Activated CD8-positive, alpha-beta T cell treated with anti-CD3 and anti-CD28 coated beads for 36 hours (primary cell): Measurements from ENCODE around the gene GALNT16. TPM values are rescaled to one million over a fixed set of nuclear protein-coding genes. Genes with fewer than 3 reads are reported as not detected.

Experiments
- ATAC-seq: fragments of 200-7000 bp; cut with Tn5 transposase; one replicate; pipeline ENCODE4 v1.10.0; 2021; ENCODE audit warnings: mild to moderate bottlenecking, moderate library complexity
- CTCF ChIA-PET: fragments of 350-600 bp; sonication (Branson Sonifier 250); formaldehyde crosslinking; loops from one replicate; lab custom pipeline; 2021; ENCODE audit warnings: antibody characterized with exemption; lab: Charles Lee
- POLR2A ChIA-PET: fragments of 350-600 bp; sonication (Branson Sonifier 250); formaldehyde crosslinking; loops from one replicate; lab custom pipeline; 2021; ENCODE audit warnings: antibody characterized with exemption; lab: Charles Lee
- DNase-seq: peaks from one replicate; pipeline ENCODE4 v3.0.0-alpha.2; 2020
- H3K27ac Mint-ChIP-seq: one replicate; pipeline ENCODE4 v1.8.0; 2021; ENCODE audit warnings: mild to moderate bottlenecking, mixed read lengths
- H3K27me3 Mint-ChIP-seq: one replicate; pipeline ENCODE4 v1.8.0; 2021; ENCODE audit warnings: mixed read lengths
- H3K36me3 Mint-ChIP-seq: one replicate; pipeline ENCODE4 v1.8.0; 2021; ENCODE audit warnings: low read depth, mixed read lengths
- H3K4me1 Mint-ChIP-seq: one replicate; pipeline ENCODE4 v1.8.0; 2021; ENCODE audit warnings: low read depth, mixed read lengths
- H3K4me3 Mint-ChIP-seq: one replicate; pipeline ENCODE4 v1.8.0; 2021; ENCODE audit warnings: mild to moderate bottlenecking, moderate library complexity, mixed read lengths
- H3K9me3 Mint-ChIP-seq: one replicate; pipeline ENCODE4 v1.8.0; 2021; ENCODE audit warnings: mixed read lengths
- CTCF ChIP-seq: fragments of 200-600 bp; IDR thresholded peaks from one replicate; pipeline ENCODE4 v1.8.0; 2022; ENCODE audit warnings: antibody characterized with exemption, mild to moderate bottlenecking
- intact Hi-C: fragments of 100-400 bp; cut with micrococcal nuclease; formaldehyde crosslinking; loops from one replicate; pipeline ENCODE4 v1.10.0; 2022
- total RNA-seq, 2 experiments: library from RNA; stranded (reverse); gene quantifications; one replicate each; pipeline ENCODE4 v1.2.3, GENCODE V29; 2021

GALNT16 gene
- total RNA-seq, 2 experiments from 2014 or later = not detected

- intact Hi-C loops = no loop called here
- Mint-ChIP-seq H3K36me3 (no peaks in the 10 kb centered on the region), H3K9me3 (no peaks in the 10 kb centered on the region), H3K27ac (no peak overlapping the region), H3K27me3 (peaks cover 43% of the 10 kb centered on the region), H3K4me3 (no peak overlapping the region), H3K4me1 (peaks cover 6% of the 10 kb centered on the region)
- CTCF ChIA-PET = interaction anchor here (0.6 to 2.2 kb wide), 12 partner anchors 9 to 231 kb away, joined by 3 to 8 read pairs (median 4); no protein-coding TSS in a partner anchor
- ATAC-seq = no peak
- no peak for DNase-seq
- no peak for TF ChIP-seq CTCF
- POLR2A ChIA-PET = no interaction called here
These were observed 1.9 kb downstream of the GALNT16 start for GRCh38 chr14:69261761-69262331.

GRCh38 chr14:69262516-69262915 is 2.6 kb downstream of the GALNT16 start:
- no peak for TF ChIP-seq CTCF
- intact Hi-C loops = no loop called here
- no peaks in the 10 kb centered on the region for H3K9me3 Mint-ChIP-seq
- DNase-seq (no peak), ATAC-seq (no peak)
- peaks cover 6% of the 10 kb centered on the region for H3K4me1 Mint-ChIP-seq
- no peak overlapping the region for H3K4me3 Mint-ChIP-seq
- ChIA-PET CTCF (interaction anchor here (0.7 to 1.9 kb wide), 4 partner anchors 9 to 201 kb away, joined by 3 to 7 read pairs (median 3); no protein-coding TSS in a partner anchor), POLR2A (no interaction called here)
- H3K36me3 Mint-ChIP-seq = no peaks in the 10 kb centered on the region
- H3K27ac Mint-ChIP-seq = no peak overlapping the region
- H3K27me3 Mint-ChIP-seq = peaks cover 43% of the 10 kb centered on the region

GRCh38 chr14:69263364-69263763 is 3.4 kb downstream of the GALNT16 start:
- intact Hi-C loops = no loop called here
- no peaks in the 10 kb centered on the region for H3K9me3 Mint-ChIP-seq
- CTCF ChIA-PET = interaction anchor here (0.6 to 1.9 kb wide), 4 partner anchors 21 to 784 kb away, joined by 3 to 7 read pairs (median 3); no protein-coding TSS in a partner anchor
- peaks cover 39% of the 10 kb centered on the region for H3K27me3 Mint-ChIP-seq
- no peak overlapping the region for H3K27ac Mint-ChIP-seq
- ATAC-seq (no peak), DNase-seq (no peak)
- POLR2A ChIA-PET = no interaction called here
- H3K4me3 Mint-ChIP-seq = no peak overlapping the region
- TF ChIP-seq CTCF = no peak
- H3K36me3 Mint-ChIP-seq = no peaks in the 10 kb centered on the region
- peaks cover 6% of the 10 kb centered on the region for H3K4me1 Mint-ChIP-seq

GRCh38 chr14:69263771-69264170 is 3.8 kb downstream of the GALNT16 start:
- ChIA-PET CTCF (interaction anchor here (0.6 to 1.9 kb wide), 4 partner anchors 21 to 784 kb away, joined by 3 to 7 read pairs (median 3); no protein-coding TSS in a partner anchor), POLR2A (no interaction called here)
- H3K27me3 Mint-ChIP-seq = peaks cover 35% of the 10 kb centered on the region
- H3K4me3 Mint-ChIP-seq = no peak overlapping the region
- TF ChIP-seq CTCF = no peak
- no peaks in the 10 kb centered on the region for H3K36me3 Mint-ChIP-seq
- no peaks in the 10 kb centered on the region for H3K9me3 Mint-ChIP-seq
- no peak overlapping the region for H3K27ac Mint-ChIP-seq
- H3K4me1 Mint-ChIP-seq = peaks cover 6% of the 10 kb centered on the region
- intact Hi-C loops = no loop called here
- DNase-seq (no peak), ATAC-seq (no peak)

DNA sequence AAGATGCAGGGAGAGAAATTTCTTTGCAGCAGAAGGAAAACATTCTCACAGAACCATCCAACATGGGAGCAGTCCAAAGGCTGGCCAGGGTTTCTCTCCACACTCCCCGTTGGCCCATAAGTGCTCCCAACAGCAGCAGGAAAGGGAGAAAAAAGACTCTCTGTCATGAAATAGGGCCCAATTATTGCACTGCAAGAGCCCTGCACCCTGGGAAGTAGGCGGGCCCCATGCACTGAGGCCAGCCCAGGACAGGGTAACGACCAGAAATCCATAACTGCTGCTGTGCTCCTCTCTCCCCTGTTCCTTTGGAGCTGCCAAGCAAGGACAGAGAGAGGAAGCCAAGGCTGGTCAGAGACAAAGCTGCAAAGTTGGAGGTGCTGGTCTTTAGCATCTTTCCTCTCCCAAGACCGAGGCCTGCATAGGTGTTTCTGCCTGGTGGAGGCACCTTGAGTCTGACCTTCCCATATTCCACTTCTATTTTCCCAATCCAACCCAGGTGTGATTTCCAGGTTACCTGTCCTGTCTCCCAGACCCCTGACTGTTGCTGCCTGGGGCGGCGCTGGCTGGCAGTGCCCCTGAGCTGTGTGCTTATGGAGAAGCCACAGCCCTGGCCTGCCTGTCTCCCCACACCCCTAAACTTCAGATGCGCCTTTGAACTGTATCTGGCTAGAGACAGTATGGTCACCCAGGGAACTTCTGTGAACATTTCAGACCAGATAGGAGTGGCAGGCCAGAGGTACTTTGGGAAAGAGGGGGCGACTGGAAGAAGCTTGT is 6.8 kb downstream of the GALNT16 start:
- H3K27me3 Mint-ChIP-seq = peaks cover 16% of the 10 kb centered on the region
- H3K27ac Mint-ChIP-seq = no peak overlapping the region
- no peak for TF ChIP-seq CTCF
- no peak overlapping the region for H3K4me3 Mint-ChIP-seq
- ATAC-seq = no peak
- no peaks in the 10 kb centered on the region for H3K4me1 Mint-ChIP-seq
- intact Hi-C loops = no loop called here
- no peaks in the 10 kb centered on the region for H3K36me3 Mint-ChIP-seq
- no peaks in the 10 kb centered on the region for H3K9me3 Mint-ChIP-seq
- DNase-seq = no peak
- ChIA-PET CTCF (interaction anchor here (1.4 kb wide), 1 partner anchor 108 kb away, joined by 4 read pairs; no protein-coding TSS in a partner anchor), POLR2A (no interaction called here)
